GM23338 (cell line): Measurements from ENCODE around the gene EIF3B.

ENCODE experiments used
- CREB1 ChIP-seq: fragments of 250-450 bp; sonication (Bioruptor Pico); IDR thresholded peaks from 2 replicates; pipeline ENCODE4 v1.5.0; 2020; ENCODE audit warnings: low read depth, mild to moderate bottlenecking, moderate library complexity
- ETS1 ChIP-seq: IDR thresholded peaks from 2 replicates; pipeline ENCODE4 v1.6.1; 2016; ENCODE audit warnings: antibody characterized with exemption
- EZH2 ChIP-seq: fragments of 200-600 bp; sonication (generic); IDR thresholded peaks from one replicate; pipeline ENCODE4 v1.8.0; 2017; ENCODE audit warnings: antibody characterized with exemption, mild to moderate bottlenecking, low read depth; ENCODE audit not compliant: unreplicated experiment
- EZH2phosphoT487 ChIP-seq: fragments of 200-600 bp; sonication (generic); IDR thresholded peaks from one replicate; pipeline ENCODE4 v1.8.1; 2018; ENCODE audit warnings: antibody characterized with exemption; ENCODE audit not compliant: unreplicated experiment
- JUNB ChIP-seq: IDR thresholded peaks from one replicate; pipeline ENCODE4 v1.6.1; 2016; ENCODE audit warnings: antibody characterized with exemption; ENCODE audit not compliant: unreplicated experiment
- NANOG ChIP-seq: IDR thresholded peaks from 2 replicates; pipeline ENCODE4 v1.6.1; 2016; ENCODE audit warnings: antibody characterized with exemption, borderline replicate concordance
- POLR2AphosphoS5 ChIP-seq: IDR thresholded peaks from 2 replicates; pipeline ENCODE4 v1.6.1; 2016; ENCODE audit warnings: antibody characterized with exemption, low read depth
- TF ChIP-seq, protein P1 (sequence below), 2 experiments: fragments of 200-600 bp in 1 of 2; sonication (generic) in 1 of 2; conservative IDR thresholded peaks; 2 replicates each; pipeline versions ENCODE4 v1.5.1 to v1.6.1; 2016 to 2017; ENCODE audit warnings: antibody characterized with exemption in 2 of 2, low read depth in 2 of 2, mild to moderate bottlenecking in 2 of 2, moderate library complexity in 1 of 2
- TF ChIP-seq, protein P2 (sequence below): IDR thresholded peaks from one replicate; pipeline ENCODE4 v1.6.1; 2018; ENCODE audit warnings: antibody characterized with exemption; ENCODE audit not compliant: unreplicated experiment

DNA sequence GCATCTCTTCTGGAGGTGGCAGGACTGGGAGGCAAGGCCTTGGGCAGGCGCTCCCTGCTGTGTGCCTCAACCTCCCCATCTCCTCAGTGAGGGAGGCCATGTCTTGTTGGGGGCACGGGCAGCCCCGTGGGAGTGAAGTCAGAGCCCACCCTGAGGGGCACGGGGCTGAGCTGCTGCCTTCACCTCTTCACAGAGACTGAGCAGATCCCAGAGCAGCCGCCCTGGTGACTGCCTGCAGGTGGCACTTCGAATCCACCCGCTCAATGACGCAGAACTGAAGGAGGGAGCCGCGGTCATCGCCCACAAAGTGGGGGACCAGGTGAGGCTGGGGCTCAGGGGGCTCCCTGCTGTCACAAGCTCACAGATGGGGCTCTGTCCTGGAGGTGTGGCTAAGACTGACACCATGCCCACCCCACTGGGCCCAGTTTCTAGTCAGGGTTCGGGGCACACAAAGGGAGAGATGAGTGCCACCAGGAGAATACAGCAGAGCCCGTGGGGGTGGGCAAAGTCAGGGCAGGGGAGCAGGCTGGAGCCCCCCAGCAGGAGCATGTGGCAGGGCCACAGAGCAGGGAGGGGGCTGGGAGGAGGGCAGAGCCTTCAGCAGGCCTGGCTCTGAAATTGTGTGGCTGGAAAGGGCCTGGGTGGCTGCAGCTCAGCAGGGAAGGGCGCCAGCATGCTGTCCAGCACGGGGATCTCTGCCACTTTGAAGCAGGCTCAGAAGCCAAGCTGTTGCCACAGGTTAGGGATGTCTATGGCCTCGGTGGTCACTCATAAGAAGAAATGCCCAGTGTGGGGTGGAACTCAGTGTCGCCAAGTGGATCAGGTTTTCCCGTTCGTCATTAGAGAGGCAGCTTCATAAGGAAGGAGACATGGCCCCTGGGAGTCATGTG, 30.0 kb downstream of the EIF3B start:
- TF ChIP-seq, protein P1, sequence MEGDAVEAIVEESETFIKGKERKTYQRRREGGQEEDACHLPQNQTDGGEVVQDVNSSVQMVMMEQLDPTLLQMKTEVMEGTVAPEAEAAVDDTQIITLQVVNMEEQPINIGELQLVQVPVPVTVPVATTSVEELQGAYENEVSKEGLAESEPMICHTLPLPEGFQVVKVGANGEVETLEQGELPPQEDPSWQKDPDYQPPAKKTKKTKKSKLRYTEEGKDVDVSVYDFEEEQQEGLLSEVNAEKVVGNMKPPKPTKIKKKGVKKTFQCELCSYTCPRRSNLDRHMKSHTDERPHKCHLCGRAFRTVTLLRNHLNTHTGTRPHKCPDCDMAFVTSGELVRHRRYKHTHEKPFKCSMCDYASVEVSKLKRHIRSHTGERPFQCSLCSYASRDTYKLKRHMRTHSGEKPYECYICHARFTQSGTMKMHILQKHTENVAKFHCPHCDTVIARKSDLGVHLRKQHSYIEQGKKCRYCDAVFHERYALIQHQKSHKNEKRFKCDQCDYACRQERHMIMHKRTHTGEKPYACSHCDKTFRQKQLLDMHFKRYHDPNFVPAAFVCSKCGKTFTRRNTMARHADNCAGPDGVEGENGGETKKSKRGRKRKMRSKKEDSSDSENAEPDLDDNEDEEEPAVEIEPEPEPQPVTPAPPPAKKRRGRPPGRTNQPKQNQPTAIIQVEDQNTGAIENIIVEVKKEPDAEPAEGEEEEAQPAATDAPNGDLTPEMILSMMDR (conservative IDR thresholded peaks at IDR 0.05; ENCODE audit: low read depth in 2 of 2), result peak in 1 of 2 experiments; percentile 69; a peak in 2 of 4 replicates
- no peak for TF ChIP-seq ETS1
- no peak for TF ChIP-seq CREB1 (CRISPR knock-in tag)
- TF ChIP-seq EZH2, result no peak
- TF ChIP-seq, protein P2, sequence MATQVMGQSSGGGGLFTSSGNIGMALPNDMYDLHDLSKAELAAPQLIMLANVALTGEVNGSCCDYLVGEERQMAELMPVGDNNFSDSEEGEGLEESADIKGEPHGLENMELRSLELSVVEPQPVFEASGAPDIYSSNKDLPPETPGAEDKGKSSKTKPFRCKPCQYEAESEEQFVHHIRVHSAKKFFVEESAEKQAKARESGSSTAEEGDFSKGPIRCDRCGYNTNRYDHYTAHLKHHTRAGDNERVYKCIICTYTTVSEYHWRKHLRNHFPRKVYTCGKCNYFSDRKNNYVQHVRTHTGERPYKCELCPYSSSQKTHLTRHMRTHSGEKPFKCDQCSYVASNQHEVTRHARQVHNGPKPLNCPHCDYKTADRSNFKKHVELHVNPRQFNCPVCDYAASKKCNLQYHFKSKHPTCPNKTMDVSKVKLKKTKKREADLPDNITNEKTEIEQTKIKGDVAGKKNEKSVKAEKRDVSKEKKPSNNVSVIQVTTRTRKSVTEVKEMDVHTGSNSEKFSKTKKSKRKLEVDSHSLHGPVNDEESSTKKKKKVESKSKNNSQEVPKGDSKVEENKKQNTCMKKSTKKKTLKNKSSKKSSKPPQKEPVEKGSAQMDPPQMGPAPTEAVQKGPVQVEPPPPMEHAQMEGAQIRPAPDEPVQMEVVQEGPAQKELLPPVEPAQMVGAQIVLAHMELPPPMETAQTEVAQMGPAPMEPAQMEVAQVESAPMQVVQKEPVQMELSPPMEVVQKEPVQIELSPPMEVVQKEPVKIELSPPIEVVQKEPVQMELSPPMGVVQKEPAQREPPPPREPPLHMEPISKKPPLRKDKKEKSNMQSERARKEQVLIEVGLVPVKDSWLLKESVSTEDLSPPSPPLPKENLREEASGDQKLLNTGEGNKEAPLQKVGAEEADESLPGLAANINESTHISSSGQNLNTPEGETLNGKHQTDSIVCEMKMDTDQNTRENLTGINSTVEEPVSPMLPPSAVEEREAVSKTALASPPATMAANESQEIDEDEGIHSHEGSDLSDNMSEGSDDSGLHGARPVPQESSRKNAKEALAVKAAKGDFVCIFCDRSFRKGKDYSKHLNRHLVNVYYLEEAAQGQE, result no peak
- TF ChIP-seq EZH2phosphoT487, result no peak
- TF ChIP-seq JUNB, result no peak
- no peak for TF ChIP-seq POLR2AphosphoS5
- TF ChIP-seq NANOG, result no peak
